Effector memory CD8-positive, alpha-beta T cell (primary cell): Measurements from ENCODE around the gene DDIT4L.

ENCODE experiments used
- ATAC-seq: fragments of 150-1000 bp; cut with Tn5 transposase; replicated peaks from 2 replicates; pipeline ENCODE4 v1.10.0; 2021; ENCODE audit warnings: mild to moderate bottlenecking, moderate library complexity
- DNase-seq, 3 experiments: peaks; one replicate each; pipeline ENCODE4 v3.0.0; 2021
- H3K27ac Mint-ChIP-seq, 2 donors: one replicate each; pipeline ENCODE4 v1.8.0; 2022; ENCODE audit warnings: mild to moderate bottlenecking in 2 of 2, mixed read lengths in 2 of 2, moderate library complexity in 2 of 2
- H3K27me3 Mint-ChIP-seq, 2 donors: one replicate each; pipeline ENCODE4 v1.8.0; 2022; ENCODE audit warnings: mixed read lengths in 2 of 2
- H3K36me3 Mint-ChIP-seq: one replicate; pipeline ENCODE4 v1.8.0; 2022; ENCODE audit warnings: mild to moderate bottlenecking, moderate library complexity, mixed read lengths; ENCODE audit not compliant: insufficient read depth
- H3K4me1 Mint-ChIP-seq, 2 donors: one replicate each; pipeline ENCODE4 v1.8.0; 2022; ENCODE audit warnings: low read depth in 2 of 2, mixed read lengths in 2 of 2
- H3K4me3 Mint-ChIP-seq, 2 donors: one replicate each; pipeline ENCODE4 v1.8.0; 2022; ENCODE audit warnings: mild to moderate bottlenecking in 2 of 2, mixed read lengths in 2 of 2, moderate library complexity in 2 of 2
- H3K9me3 Mint-ChIP-seq, 2 donors: one replicate each; pipeline ENCODE4 v1.8.0; 2022; ENCODE audit warnings: mixed read lengths in 2 of 2

Gene DDIT4L

GRCh38 chr4:100177855-100178254 is 12.4 kb downstream of the DDIT4L start:
- no peaks in the 10 kb centered on the region for H3K36me3 Mint-ChIP-seq
- no peak overlapping the region for H3K27ac Mint-ChIP-seq
- no peak for DNase-seq
- no peaks in the 10 kb centered on the region for H3K27me3 Mint-ChIP-seq
- ATAC-seq: no peak
- H3K9me3 Mint-ChIP-seq: no peaks in the 10 kb centered on the region
- no peak overlapping the region for H3K4me3 Mint-ChIP-seq
- H3K4me1 Mint-ChIP-seq: no peaks in the 10 kb centered on the region

GRCh38 chr4:100177126-100177525 is 13.1 kb downstream of the DDIT4L start:
- Mint-ChIP-seq H3K9me3 (no peaks in the 10 kb centered on the region), H3K27ac (no peak overlapping the region), H3K36me3 (no peaks in the 10 kb centered on the region), H3K4me1 (no peaks in the 10 kb centered on the region), H3K27me3 (no peaks in the 10 kb centered on the region), H3K4me3 (no peak overlapping the region)
- DNase-seq (no peak), ATAC-seq (no peak)

GRCh38 chr4:100175858-100176257 is 14.4 kb downstream of the DDIT4L start:
- no peak for ATAC-seq

GRCh38 chr4:100174985-100175383 is 15.3 kb downstream of the DDIT4L start:
- Mint-ChIP-seq H3K36me3 (no peaks in the 10 kb centered on the region), H3K27ac (no peak overlapping the region), H3K9me3 (no peaks in the 10 kb centered on the region), H3K27me3 (no peaks in the 10 kb centered on the region), H3K4me1 (no peaks in the 10 kb centered on the region), H3K4me3 (no peak overlapping the region)
- ATAC-seq: no peak
- no peak for DNase-seq

More at GRCh38 chr4:100175858-100176257, 14.4 kb downstream of the DDIT4L start:
- no peaks in the 10 kb centered on the region for H3K27me3 Mint-ChIP-seq
- H3K36me3 Mint-ChIP-seq: no peaks in the 10 kb centered on the region
- H3K4me3 Mint-ChIP-seq: no peak overlapping the region
- no peaks in the 10 kb centered on the region for H3K9me3 Mint-ChIP-seq
- no peak for DNase-seq
- no peak overlapping the region for H3K27ac Mint-ChIP-seq
- H3K4me1 Mint-ChIP-seq: no peaks in the 10 kb centered on the region

- H3K4me1 Mint-ChIP-seq: peaks cover 0 to 7% of the 10 kb centered on the region in 2 donors
- ATAC-seq (no peak), DNase-seq (no peak)
- H3K27me3 Mint-ChIP-seq: no peaks in the 10 kb centered on the region
- H3K4me3 Mint-ChIP-seq: no peak overlapping the region
- H3K27ac Mint-ChIP-seq: no peak overlapping the region
- H3K9me3 Mint-ChIP-seq: no peaks in the 10 kb centered on the region
- no peaks in the 10 kb centered on the region for H3K36me3 Mint-ChIP-seq
These were observed 19.3 kb downstream of the DDIT4L start for GRCh38 chr4:100170986-100171385.

GRCh38 chr4:100169491-100170485 is 20.5 kb downstream of the DDIT4L start:
- H3K9me3 Mint-ChIP-seq: no peaks in the 10 kb centered on the region
- ATAC-seq: no peak

GRCh38 chr4:100168521-100168920 is 21.7 kb downstream of the DDIT4L start:
- no peaks in the 10 kb centered on the region for H3K27me3 Mint-ChIP-seq
- H3K27ac Mint-ChIP-seq: no peak overlapping the region
- no peaks in the 10 kb centered on the region for H3K36me3 Mint-ChIP-seq
- H3K4me3 Mint-ChIP-seq: no peak overlapping the region
- DNase-seq (no peak), ATAC-seq (no peak)
- peaks cover 0 to 12% of the 10 kb centered on the region in 2 donors for H3K4me1 Mint-ChIP-seq
- H3K9me3 Mint-ChIP-seq: no peaks in the 10 kb centered on the region

More at GRCh38 chr4:100169491-100170485, 20.5 kb downstream of the DDIT4L start:
- no peak for DNase-seq
- H3K27me3 Mint-ChIP-seq: no peaks in the 10 kb centered on the region
- H3K4me1 Mint-ChIP-seq: peaks cover 0 to 12% of the 10 kb centered on the region in 2 donors
- no peak overlapping the region for H3K27ac Mint-ChIP-seq
- H3K4me3 Mint-ChIP-seq: no peak overlapping the region
- no peaks in the 10 kb centered on the region for H3K36me3 Mint-ChIP-seq

- H3K4me1 Mint-ChIP-seq: peaks cover 0 to 15% of the 10 kb centered on the region in 2 donors
- H3K36me3 Mint-ChIP-seq: no peaks in the 10 kb centered on the region
- H3K27ac Mint-ChIP-seq: no peak overlapping the region
- ATAC-seq (no peak), DNase-seq (no peak)
- H3K4me3 Mint-ChIP-seq: no peak overlapping the region
- H3K27me3 Mint-ChIP-seq: no peaks in the 10 kb centered on the region
- peaks cover 0 to 3% of the 10 kb centered on the region in 2 donors for H3K9me3 Mint-ChIP-seq
These were observed 23.8 kb downstream of the DDIT4L start for GRCh38 chr4:100166297-100167039.

- Mint-ChIP-seq H3K9me3 (peaks cover 0 to 3% of the 10 kb centered on the region in 2 donors), H3K27me3 (no peaks in the 10 kb centered on the region), H3K27ac (no peak overlapping the region), H3K36me3 (no peaks in the 10 kb centered on the region), H3K4me1 (peaks cover 0 to 15% of the 10 kb centered on the region in 2 donors), H3K4me3 (no peak overlapping the region)
- ATAC-seq (peak; percentile 57), DNase-seq (no peak)
These were observed 24.5 kb downstream of the DDIT4L start for GRCh38 chr4:100165809-100166208.

- DNase-seq (no peak), ATAC-seq (no peak)
- Mint-ChIP-seq H3K9me3 (peaks cover 0 to 3% of the 10 kb centered on the region in 2 donors), H3K27me3 (peaks cover 0 to 3% of the 10 kb centered on the region in 2 donors), H3K4me3 (no peak overlapping the region), H3K27ac (peak overlapping the region in 1 of 2 donors; percentile 32), H3K36me3 (no peaks in the 10 kb centered on the region), H3K4me1 (peaks cover 0 to 15% of the 10 kb centered on the region in 2 donors)
These were observed 25.2 kb downstream of the DDIT4L start for GRCh38 chr4:100164808-100165760.

GRCh38 chr4:100162027-100162685 is 28.1 kb downstream of the DDIT4L start:
- no peaks in the 10 kb centered on the region for H3K36me3 Mint-ChIP-seq
- H3K9me3 Mint-ChIP-seq: peaks cover 0 to 3% of the 10 kb centered on the region in 2 donors
- H3K27me3 Mint-ChIP-seq: peaks cover 6 to 14% of the 10 kb centered on the region in 2 donors
- no peak for ATAC-seq
- no peak overlapping the region for H3K4me3 Mint-ChIP-seq
- DNase-seq: no peak
- peaks cover 0 to 8% of the 10 kb centered on the region in 2 donors for H3K4me1 Mint-ChIP-seq
- no peak overlapping the region for H3K27ac Mint-ChIP-seq

- Mint-ChIP-seq H3K36me3 (no peaks in the 10 kb centered on the region), H3K27me3 (no peaks in the 10 kb centered on the region), H3K9me3 (no peaks in the 10 kb centered on the region), H3K27ac (no peak overlapping the region), H3K4me3 (no peak overlapping the region), H3K4me1 (no peaks in the 10 kb centered on the region)
- ATAC-seq: no peak
- no peak for DNase-seq
These were observed 41.1 kb downstream of the DDIT4L start for GRCh38 chr4:100149190-100149589.
